NCI-H345 treated with DMSO at 0.1 percent for 48 hours (cell line): ENCODE data around the gene ZNF688.
A peak's percentile ranks its signal among the peaks of the same experiment; 100 is the strongest.

Source experiments
- DNase-seq: peaks from one replicate; lab custom pipeline; 2025; ENCODE audit not compliant: unreplicated experiment; lab: John Stamatoyannopoulos, UW

ZNF688 gene

DNA sequence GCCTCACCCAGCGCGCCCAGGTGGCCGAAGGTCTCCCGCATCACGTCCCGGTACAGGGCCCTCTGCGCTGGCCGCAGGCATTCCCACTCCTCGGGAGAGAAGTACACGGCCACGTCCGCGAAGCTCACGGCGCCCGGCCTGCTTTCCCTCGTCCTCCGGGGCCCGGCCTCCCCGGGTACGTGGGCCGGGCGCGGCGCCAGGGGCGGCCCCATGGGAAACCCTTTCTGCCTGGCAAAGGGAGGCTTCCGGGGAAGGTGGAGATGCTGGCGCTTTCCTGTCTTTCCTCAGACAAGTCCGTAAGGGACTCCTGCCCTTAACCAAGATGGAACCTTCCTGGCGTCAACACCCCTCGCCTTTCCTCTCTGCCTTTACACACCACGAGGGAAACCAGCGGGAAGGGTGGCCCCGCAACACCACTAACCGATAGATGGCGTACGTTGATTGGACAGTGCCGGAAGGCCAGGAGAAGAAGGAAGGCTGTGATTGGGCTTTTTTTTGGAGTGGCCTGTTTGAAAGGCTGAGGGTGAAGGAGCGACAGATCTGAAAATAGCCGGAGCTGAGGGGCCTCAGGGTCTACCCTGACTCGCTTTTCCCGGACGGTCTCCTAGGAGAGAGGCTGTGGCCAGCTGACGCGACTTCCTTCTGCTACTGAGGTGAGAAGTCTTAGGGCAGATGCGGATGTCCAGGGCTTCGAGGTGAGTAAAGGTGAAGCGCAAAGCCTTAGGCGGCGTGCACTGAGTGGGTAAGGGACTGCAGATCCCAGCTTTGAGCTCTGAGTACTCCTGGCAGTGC, 14.1 kb upstream of the ZNF688 start, which contains the start of gene ZNF785:
TSS of gene ZNF785 (minus strand) at position 298 of the 792 bp plus-strand sequence. CDS start at position 212, 86 bp downstream.
- DNase-seq, result peak; percentile 99

GRCh38 chr16:30585022-30585399, 13.5 kb upstream of the ZNF688 start:
- peak; percentile 61 for DNase-seq

DNA sequence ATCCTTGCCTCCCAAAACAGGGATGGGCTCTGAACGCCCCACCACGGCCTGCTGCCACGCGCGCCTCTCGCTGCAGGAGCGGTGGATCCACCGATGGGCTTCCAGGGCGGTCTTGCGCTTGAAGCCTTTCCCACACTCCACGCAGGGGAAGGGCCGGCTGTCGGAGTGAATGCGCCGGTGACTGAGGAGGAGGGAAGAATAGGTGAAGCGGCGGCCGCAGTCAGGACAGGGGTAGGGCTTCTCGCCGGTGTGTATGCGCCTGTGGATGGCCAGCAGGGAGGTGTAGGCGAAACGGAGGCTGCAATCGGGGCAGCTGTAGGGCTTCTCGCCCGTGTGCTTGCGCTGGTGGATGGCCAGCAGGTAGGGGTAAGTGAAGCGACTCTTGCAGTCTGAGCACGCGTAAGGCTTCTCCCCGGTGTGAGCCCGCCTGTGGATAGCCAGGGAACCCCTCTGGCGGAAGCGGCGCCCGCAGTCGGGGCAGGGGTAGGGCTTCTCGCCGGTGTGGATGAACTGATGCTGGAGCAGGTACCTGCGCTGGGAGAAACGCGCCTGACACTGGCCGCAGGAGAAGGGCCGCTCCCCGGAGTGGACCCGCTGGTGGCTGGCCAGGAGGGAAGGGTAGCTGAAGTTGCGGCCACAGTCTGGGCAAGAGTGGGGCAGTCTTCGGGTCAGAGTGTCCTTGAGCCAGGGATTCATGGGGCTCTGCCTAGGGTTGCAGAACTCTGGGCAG, 11.3 kb upstream of the ZNF688 start:
- DNase-seq, result no peak

DNA sequence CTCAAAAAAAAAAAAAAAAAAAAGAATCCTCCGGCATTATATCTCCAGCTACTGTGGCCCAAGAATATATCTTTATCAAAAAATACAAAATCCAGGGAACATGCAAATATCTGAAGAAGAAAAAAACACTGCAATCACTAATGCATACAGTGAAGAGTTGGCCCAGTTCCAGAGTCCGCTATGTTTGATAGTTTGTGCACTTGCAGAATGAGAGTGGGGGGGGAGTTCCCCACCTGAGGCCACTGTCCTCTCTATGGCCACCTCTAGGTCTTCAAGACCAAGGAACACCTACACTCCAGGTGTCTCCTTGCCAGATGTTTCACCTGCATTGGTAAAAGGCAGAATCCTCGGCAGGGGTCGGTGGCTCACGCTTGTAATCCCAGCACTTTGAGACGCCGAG, 9.9 kb upstream of the ZNF688 start:
- no peak for DNase-seq

DNA sequence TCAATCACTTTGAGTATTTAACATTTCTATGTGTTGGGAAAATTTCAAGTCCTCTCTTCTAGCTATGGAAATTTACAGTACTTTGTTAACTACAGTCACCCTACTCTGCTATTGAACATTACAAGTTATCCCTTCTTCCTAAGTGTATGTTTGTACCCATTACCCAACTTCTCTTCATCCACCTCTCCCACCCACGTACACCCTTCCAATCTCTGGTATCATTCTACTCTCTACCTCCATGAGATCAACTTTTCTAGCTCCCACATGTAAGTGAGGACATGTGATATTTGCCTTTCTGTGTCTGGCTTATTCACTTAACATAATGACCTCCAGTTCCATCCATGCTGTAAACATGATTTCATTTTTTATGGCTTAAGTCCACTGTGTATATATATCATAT, 3.2 kb upstream of the ZNF688 start:
- DNase-seq, result no peak

DNA sequence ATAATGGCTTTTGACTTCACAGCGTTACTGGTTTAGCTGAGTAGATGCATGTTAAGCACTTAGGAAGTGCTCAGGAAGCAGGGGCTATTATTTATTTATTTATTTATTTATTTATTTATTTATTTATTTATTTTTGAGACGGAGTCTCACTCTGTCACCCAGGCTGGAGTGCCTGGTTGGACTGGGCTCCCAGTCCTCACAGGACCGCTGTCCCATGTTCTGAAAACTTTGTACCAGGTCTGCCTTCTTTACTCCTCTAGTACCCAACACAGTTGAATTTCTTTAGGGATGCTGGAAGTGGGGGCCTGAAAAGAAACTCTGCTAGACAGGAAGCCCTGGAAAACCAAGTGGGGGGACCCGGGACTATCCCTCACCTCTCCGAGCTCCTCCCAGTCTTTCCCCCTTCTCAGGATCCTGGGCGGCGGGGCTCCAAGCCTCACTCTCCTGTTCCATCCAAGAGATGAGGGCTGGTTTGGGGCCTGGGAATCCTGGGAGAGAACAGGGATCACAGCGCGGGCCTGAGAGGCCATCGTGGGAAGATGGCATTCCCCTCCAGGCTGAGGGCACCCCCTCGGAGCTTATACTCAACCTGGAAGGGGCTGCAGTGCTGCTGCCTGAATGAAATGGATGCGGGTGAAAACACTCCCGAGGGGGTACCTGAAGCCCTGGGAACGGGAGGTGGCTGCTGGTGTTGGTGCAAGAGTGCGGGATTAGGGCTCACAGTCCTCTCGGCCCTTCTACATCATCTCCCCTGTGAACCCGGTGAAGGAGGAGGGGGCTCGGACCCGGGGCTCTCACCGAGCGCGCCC, 674 bp downstream of the ZNF688 start:
- DNase-seq, result no peak

- no peak for DNase-seq
Measured at GRCh38 chr16:30569746-30570635, 1.5 kb downstream of the ZNF688 start.

DNA sequence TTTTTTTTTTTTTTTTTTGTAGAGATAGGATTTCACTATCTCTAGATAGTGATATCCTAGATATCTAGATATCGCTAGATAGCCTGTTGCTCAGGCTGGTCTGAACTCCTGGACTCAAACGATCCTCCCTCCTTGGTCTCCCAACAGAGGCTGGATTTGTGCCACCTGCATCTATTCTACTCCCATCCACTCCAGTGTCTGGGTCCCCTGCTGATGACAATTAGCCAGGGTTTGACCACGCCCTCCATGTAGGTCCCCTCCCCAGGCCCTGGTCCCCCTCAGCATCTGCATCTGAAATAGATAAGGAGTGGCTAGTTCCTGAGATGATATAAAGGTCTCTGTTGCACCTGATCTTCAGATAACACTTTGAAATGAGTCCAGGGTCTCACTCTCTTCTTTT, 2.2 kb downstream of the ZNF688 start:
- DNase-seq, result no peak

DNA sequence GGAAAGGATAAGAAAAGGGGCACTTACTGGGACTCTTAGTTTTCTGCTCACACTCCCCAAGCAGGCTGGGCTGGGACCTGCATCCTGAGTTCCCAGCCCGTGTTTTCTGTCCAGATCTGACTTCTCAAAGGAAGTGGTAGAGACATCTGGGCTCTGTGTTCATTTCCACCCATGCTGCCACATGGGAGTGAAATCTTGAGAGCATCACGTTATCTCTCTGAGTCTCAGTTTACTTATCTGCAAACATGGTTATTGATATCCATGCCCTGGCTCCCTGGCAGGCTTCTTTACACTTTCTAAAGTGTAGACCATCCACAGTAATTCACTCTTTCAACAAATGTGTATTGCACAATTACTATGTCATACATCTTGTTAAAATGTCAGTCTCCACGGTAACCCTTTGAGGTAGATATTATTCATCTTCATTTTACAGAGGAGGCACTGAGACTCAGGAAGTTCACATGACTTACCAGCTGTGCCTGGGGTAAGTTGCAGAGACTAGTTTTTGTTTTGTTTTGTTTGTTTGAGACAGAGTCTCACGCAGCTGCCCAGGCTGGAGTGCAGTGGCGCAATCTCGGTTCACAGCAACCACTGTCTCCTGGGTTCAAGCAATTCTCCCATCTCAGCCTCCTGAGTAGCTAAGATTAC, 3.4 kb downstream of the ZNF688 start:
- DNase-seq, result no peak

GRCh38 chr16:30567160-30567990, 4.1 kb downstream of the ZNF688 start:
- DNase-seq, result no peak

GRCh38 chr16:30566531-30566930, 5.0 kb downstream of the ZNF688 start:
- no peak for DNase-seq

GRCh38 chr16:30565984-30566383, 5.5 kb downstream of the ZNF688 start:
- DNase-seq, result no peak

DNA sequence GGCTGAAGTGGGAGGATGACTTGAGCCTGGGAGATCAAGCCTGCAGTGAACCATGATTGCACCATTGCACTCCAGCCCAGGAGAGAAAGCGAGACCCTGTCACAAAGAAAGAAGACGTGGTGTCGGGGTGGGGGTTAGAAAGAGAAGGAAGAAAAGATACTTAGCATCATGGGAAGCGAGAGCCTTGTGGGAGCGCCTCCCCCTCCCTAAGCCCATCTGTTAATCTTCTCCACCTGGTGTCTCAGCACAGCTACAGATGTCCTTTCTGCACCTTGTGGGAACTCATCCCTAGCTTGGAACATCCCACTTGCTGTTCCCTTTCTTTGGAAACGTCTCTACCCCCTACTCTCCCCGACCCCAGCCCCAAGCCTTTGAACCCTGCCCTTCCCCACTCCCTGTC, 6.0 kb downstream of the ZNF688 start:
- DNase-seq, result no peak

DNA sequence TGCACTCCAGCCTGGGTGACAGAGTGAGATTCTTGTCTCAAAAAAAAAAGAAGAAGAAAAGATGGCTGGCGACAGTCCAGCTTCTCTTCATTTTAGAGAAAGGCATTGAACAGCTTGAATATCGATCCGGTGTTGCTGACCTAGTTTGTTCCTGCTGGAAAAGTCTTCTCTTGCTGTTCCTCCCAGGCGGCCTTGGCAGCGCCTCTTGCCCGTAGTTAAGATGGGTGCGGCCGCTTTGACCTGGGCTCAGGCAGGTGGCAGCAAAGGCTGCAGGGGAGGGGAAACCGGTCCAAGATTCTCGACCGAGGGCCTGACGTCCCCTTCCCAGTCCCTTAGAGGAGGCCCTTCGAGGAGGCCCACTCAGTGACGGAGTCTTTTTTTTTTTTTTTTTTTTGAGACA, 9.5 kb downstream of the ZNF688 start:
- DNase-seq, result no peak

DNA sequence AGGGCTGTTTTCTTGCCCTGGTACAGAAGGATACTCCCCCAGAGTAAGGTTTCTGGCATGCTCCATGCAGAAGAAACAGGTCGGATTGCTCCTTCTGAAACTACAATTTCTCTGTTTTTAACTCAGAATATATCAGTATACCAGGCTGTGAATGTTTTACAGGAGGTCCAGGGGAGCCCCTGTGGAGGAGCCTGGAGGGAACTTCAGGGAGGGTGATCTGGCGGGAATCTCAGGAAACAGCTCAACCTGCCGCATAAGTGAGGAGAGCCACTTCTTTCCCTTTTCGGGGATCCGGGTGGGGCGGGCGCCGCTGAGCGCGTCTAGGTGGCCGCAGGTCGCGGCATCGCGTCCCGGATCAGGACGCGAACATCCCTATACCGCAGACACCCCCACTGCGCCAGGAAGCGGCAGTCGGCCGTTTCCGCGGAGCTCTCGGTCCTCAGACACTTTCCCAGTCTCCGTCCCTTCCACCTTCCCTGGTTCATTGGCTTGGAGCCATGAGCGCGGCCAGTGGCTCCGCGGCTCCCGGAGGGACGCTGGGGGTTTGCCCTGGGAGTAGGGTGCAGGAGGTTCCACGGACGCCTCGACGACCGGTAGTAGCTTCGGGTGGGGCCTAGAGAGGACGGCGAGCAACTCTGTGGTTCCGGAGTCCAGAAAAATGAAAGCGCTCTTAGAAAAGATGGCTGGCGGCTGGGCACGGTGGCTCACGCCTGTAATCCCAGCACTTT, 10.3 kb downstream of the ZNF688 start:
- DNase-seq, result no peak

- DNase-seq, result no peak
Measured at GRCh38 chr16:30559690-30560089, 11.8 kb downstream of the ZNF688 start.

GRCh38 chr16:30558789-30559377, 12.6 kb downstream of the ZNF688 start:
- DNase-seq, result no peak
